ENCODE results near the gene SHISA7. TPM values are rescaled to one million over a fixed set of nuclear protein-coding genes. Genes with fewer than 3 reads are reported as not detected.
A peak's percentile ranks its signal among the peaks of the same experiment; 100 is the strongest.

SHISA7 gene
- total and polyA plus RNA-seq, 2 of the 4 experiments (the other 2 are of a cell fraction), result not detected

DNA sequence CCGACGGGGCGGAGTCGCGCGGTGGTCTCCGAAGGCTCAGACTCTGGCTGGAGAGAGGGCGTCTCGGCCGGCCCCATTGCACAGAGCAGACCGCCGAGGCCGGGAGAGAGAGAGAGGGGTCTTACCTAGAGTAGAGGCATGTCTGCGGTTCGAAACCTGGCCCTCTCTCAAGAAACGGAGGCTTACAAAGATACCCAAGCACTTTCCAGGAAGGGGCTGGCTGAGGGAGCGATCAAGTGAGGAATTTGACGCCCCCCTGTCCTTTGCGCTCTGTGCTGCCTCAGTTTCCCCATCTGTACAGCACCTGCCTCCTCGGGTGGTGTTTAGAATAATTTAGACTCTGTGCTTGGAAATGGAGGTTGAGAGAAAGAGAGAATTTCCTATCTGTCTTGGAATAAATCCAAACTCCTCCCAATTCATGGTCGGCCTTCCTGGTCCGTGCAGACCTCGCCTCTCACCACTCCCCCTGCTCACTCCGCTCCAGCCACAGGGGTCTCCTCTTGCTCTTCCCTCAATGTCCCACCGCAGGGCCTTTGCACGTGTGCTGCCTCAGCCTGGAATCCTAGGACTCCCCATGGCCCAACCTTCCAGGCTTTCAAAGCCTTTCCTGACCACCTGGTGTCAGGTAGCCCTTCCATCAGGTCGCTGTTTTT, 19.0 kb upstream of the SHISA7 start:
- Histone ChIP-seq H2BK5ac (ENCODE audit: low read depth, low read length, poor library complexity, severe bottlenecking) (peak overlapping the region; percentile 25), H3K4me1 (ENCODE audit: control insufficient read depth, insufficient read depth, low read length) (peaks cover 3% of the 10 kb centered on the region; the same call in 1 of the 2 replicates), H2BK15ac (ENCODE audit: low read depth, low read length) (no peak overlapping the region), H3K14ac (replicated peaks; ENCODE audit: low read depth, low read length) (peak overlapping the region; percentile 65), H3K4me3 (ENCODE audit: insufficient read depth, low read depth, low read length) (peak overlapping the region; percentile 58), H2AK5ac (ENCODE audit: low read depth, low read length) (peak overlapping the region; percentile 55), H3K23ac (ENCODE audit: low read depth, low read length) (peak overlapping the region; percentile 40; the same call in 1 of the 2 replicates), H3K27ac (ENCODE audit: insufficient read depth, low read length) (peak overlapping the region; percentile 66), H3K9me1 (ENCODE audit: insufficient read depth, low read length) (0 out of 2 replicates have a peak, but pooled peaks cover 4% of the 10 kb centered on the region), H3K36me3 (ENCODE audit: control insufficient read depth, insufficient read depth, low read length) (no peaks in the 10 kb centered on the region), H4K20me1 (ENCODE audit: insufficient read depth, low read length) (peaks cover 4% of the 10 kb centered on the region; the same call in 1 of the 2 replicates), H2BK120ac (ENCODE audit: low read depth, low read length) (no peak overlapping the region), H4K5ac (ENCODE audit: low read depth, low read length) (peak overlapping the region; percentile 80), H3K27me3 (ENCODE audit: control insufficient read depth, insufficient read depth, low read length) (no peaks in the 10 kb centered on the region), H2AK9ac (replicated peaks; ENCODE audit: low read depth, low read length, poor library complexity) (peak overlapping the region; percentile 68), H3K9me3 (ENCODE audit: control insufficient read depth, insufficient read depth, low read length) (no peaks in the 10 kb centered on the region), H3K18ac (ENCODE audit: low read depth, low read length) (peak overlapping the region; percentile 14), H3K56ac (ENCODE audit: extremely low read depth, insufficient read depth, low read length) (peak overlapping the region; percentile 64; the same call in 1 of the 2 replicates), H3K4ac (ENCODE audit: low read depth, low read length) (peak overlapping the region; percentile 79), H3K79me1 (ENCODE audit: low read depth in 1 of 2, low read length in 2 of 2) (peaks cover 5 to 24% of the 10 kb centered on the region in 2 experiments; a peak in 3 of 4 replicates), H3K4me2 (ENCODE audit: low read depth, low read length) (peak overlapping the region; percentile 91), H2AFZ (replicated peaks; ENCODE audit: low read length, poor library complexity) (peak overlapping the region; percentile 94), H4K91ac (ENCODE audit: insufficient read depth, low read depth, low read length) (peak overlapping the region; percentile 71; the same call in 1 of the 2 replicates), H2BK20ac (ENCODE audit: low read depth, low read length) (no peak overlapping the region), H4K8ac (ENCODE audit: low read depth in 2 of 2, low read length in 2 of 2) (peak overlapping the region; percentile 96 to 98), H3K9ac (ENCODE audit: low read depth, low read length) (peak overlapping the region; percentile 62)
- peak; percentile 33 for DNase-seq
- ATAC-seq (ENCODE audit: low read depth), result no peak
- BruUV-seq (replicated peaks), result no TSS peak
- dilution Hi-C loops (cut with HindIII; ENCODE audit: low sequenced_read_pairs, unreplicated experiment), result no loop called here
- TF ChIP-seq, protein P1, sequence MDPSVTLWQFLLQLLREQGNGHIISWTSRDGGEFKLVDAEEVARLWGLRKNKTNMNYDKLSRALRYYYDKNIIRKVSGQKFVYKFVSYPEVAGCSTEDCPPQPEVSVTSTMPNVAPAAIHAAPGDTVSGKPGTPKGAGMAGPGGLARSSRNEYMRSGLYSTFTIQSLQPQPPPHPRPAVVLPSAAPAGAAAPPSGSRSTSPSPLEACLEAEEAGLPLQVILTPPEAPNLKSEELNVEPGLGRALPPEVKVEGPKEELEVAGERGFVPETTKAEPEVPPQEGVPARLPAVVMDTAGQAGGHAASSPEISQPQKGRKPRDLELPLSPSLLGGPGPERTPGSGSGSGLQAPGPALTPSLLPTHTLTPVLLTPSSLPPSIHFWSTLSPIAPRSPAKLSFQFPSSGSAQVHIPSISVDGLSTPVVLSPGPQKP (IDR thresholded peaks at IDR 0.05; ENCODE audit: borderline replicate concordance, low read depth, low read length), result no peak
- no peak for TF ChIP-seq RFX5 (IDR thresholded peaks at IDR 0.05; ENCODE audit: low read depth, low read length)
- TF ChIP-seq MAFK (IDR thresholded peaks at IDR 0.05; ENCODE audit: low read depth, low read length), result no peak
- no peak; the same call in 1 of the 2 replicates for TF ChIP-seq POLR2A (IDR thresholded peaks at IDR 0.05; ENCODE audit: low read depth, low read length)
- no peak for TF ChIP-seq SMC3 (IDR thresholded peaks at IDR 0.05; ENCODE audit: low read depth, low read length)
- TF ChIP-seq, protein P2, sequence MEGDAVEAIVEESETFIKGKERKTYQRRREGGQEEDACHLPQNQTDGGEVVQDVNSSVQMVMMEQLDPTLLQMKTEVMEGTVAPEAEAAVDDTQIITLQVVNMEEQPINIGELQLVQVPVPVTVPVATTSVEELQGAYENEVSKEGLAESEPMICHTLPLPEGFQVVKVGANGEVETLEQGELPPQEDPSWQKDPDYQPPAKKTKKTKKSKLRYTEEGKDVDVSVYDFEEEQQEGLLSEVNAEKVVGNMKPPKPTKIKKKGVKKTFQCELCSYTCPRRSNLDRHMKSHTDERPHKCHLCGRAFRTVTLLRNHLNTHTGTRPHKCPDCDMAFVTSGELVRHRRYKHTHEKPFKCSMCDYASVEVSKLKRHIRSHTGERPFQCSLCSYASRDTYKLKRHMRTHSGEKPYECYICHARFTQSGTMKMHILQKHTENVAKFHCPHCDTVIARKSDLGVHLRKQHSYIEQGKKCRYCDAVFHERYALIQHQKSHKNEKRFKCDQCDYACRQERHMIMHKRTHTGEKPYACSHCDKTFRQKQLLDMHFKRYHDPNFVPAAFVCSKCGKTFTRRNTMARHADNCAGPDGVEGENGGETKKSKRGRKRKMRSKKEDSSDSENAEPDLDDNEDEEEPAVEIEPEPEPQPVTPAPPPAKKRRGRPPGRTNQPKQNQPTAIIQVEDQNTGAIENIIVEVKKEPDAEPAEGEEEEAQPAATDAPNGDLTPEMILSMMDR (conservative IDR thresholded peaks at IDR 0.05; ENCODE audit: low read depth, low read length), result no peak; the same call in 1 of the 2 replicates
- no peak for TF ChIP-seq MXI1 (IDR thresholded peaks at IDR 0.05; ENCODE audit: borderline replicate concordance, low read depth, low read length)
- no peak for TF ChIP-seq RCOR1 (IDR thresholded peaks at IDR 0.05; ENCODE audit: insufficient replicate concordance, low read length)
- intact Hi-C loops (cut with micrococcal nuclease), result loop anchor here (2.0 kb wide), 1 partner anchor 145 kb away; no protein-coding TSS in a partner anchor
- WGBS, 2 experiments (ENCODE audit: extremely low coverage in 2 of 2, insufficient read length in 1 of 2), result 80% methylated on average over 1 of the region's 27 CpGs; no CpG with 5 or more reads in 1 of the 2 experiments
- in situ Hi-C loops (cut with MboI; ENCODE audit: low sequenced_read_pairs), result no loop called here
- ChIA-PET CTCF (interaction anchor here (1.0 kb wide), 2 partner anchors 15 to 42 kb away, joined by 3 to 6 read pairs; partner anchors contain the start of gene ZNF628), POLR2A (ENCODE audit: unreplicated experiment) (no interaction called here)

Data from IMR-90 (cell line).